ENCODE measurements around the gene POLR3E. TPM values are rescaled to one million over a fixed set of nuclear protein-coding genes. Genes with fewer than 3 reads are reported as not detected.

Gene POLR3E
- total RNA-seq, 1 donor from 2014 or later: 32.5 TPM

- DNase-seq (ENCODE audit: low read depth): peak; percentile 75
- H3K9ac ChIP-seq (ENCODE audit: low read length): peak overlapping the region; percentile 54
- H3K4me1 Mint-ChIP-seq (ENCODE audit: low read depth, unreplicated experiment): peaks cover 35% of the 10 kb centered on the region
These were observed 73.0 kb downstream of the POLR3E start for GRCh38 chr16:22370038-22370820.

DNA sequence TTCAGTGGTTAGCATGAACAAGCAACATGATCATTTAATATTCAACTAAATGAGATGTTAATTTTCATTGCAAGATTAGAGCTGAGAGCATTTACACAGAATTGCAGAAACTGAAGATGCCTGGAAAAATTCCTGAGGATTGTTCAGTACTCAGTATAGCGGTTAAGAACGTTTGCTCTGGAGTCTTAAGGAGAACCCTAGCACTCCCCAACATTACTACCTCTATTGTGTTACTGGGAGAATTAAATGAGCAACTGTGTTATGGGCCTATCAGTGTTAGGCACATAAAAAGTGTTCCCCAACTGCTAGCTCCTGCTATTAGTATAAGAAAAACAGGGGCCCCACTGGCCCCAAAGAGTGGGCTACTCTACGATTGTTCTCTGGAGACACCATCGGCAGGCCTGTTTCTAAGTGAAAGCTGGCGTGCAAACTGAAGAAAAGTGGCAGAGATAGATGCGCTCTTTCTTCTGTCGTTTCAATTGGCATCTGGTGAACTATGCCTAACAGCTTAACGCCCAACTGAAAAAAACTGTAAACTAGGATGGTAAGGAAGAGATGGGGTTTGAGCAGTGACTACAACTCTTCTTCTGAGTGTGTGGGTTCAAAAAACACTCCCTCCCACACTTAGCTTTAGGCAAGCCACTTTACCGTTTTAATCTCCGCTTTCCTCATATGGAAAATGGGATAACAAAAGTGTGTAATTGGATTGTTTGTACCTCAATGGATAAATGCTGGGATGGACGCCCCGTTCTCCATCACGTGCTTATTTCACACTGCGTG lies 75.9 kb downstream of the POLR3E start:
- no peak overlapping the region for H2AFZ ChIP-seq (ENCODE audit: low read depth, low read length)
- DNase-seq (ENCODE audit: low read depth) (no peak), FAIRE-seq (no peak)
- H3K27ac ChIP-seq (ENCODE audit: low read depth, low read length): peak overlapping the region; percentile 66
- peak overlapping the region; percentile 92 for H3K4me3 Mint-ChIP-seq (ENCODE audit: unreplicated experiment)
- peaks cover 23% of the 10 kb centered on the region for H3K4me1 ChIP-seq (ENCODE audit: insufficient read depth, low read length)
- H3K9ac ChIP-seq (ENCODE audit: low read length): peak overlapping the region; percentile 91
- TF ChIP-seq EZH2 (IDR thresholded peaks at IDR 0.05; ENCODE audit: insufficient read depth, low read length) (no peak), CTCF (IDR thresholded peaks at IDR 0.05; ENCODE audit: insufficient read depth, low read depth, low read length) (no peak)
- no peaks in the 10 kb centered on the region for H3K27me3 ChIP-seq (ENCODE audit: insufficient read depth, low read length)
- H3K4me3 ChIP-seq (ENCODE audit: insufficient read depth, low read depth, low read length): peak overlapping the region; percentile 78
- H3K27me3 Mint-ChIP-seq (ENCODE audit: low read depth, unreplicated experiment): no peaks in the 10 kb centered on the region
- H3K9me3 ChIP-seq (ENCODE audit: insufficient read depth, low read depth, low read length): no peaks in the 10 kb centered on the region
- H3K4me2 ChIP-seq (ENCODE audit: low read length): peak overlapping the region; percentile 95
- peaks cover 11% of the 10 kb centered on the region for H3K36me3 ChIP-seq (ENCODE audit: insufficient read depth, low read length)
- H4K20me1 ChIP-seq (ENCODE audit: insufficient read depth, low read length): peaks cover 57% of the 10 kb centered on the region
- H3K79me2 ChIP-seq (ENCODE audit: insufficient read depth, low read length): peaks cover 63% of the 10 kb centered on the region
- H3K4me1 Mint-ChIP-seq (ENCODE audit: low read depth, unreplicated experiment): peaks cover 20% of the 10 kb centered on the region
- H3K36me3 Mint-ChIP-seq (ENCODE audit: low read depth, unreplicated experiment): peaks cover 4% of the 10 kb centered on the region
- H3K27ac Mint-ChIP-seq (ENCODE audit: unreplicated experiment): peak overlapping the region; percentile 93
- no peaks in the 10 kb centered on the region for H3K9me3 Mint-ChIP-seq (ENCODE audit: unreplicated experiment)

More at GRCh38 chr16:22370038-22370820, 73.0 kb downstream of the POLR3E start:
- Histone ChIP-seq H3K4me1 (ENCODE audit: insufficient read depth, low read length) (peaks cover 23% of the 10 kb centered on the region), H3K79me2 (ENCODE audit: insufficient read depth, low read length) (peaks cover 92% of the 10 kb centered on the region), H3K36me3 (ENCODE audit: insufficient read depth, low read length) (peaks cover 11% of the 10 kb centered on the region), H3K27me3 (ENCODE audit: insufficient read depth, low read length) (no peaks in the 10 kb centered on the region), H2AFZ (ENCODE audit: low read depth, low read length) (no peak overlapping the region), H4K20me1 (ENCODE audit: insufficient read depth, low read length) (peaks cover 84% of the 10 kb centered on the region), H3K9me3 (ENCODE audit: insufficient read depth, low read depth, low read length) (no peaks in the 10 kb centered on the region), H3K27ac (ENCODE audit: low read depth, low read length) (peak overlapping the region; percentile 55), H3K4me3 (ENCODE audit: insufficient read depth, low read depth, low read length) (peak overlapping the region; percentile 25), H3K4me2 (ENCODE audit: low read length) (peak overlapping the region; percentile 54)
- Mint-ChIP-seq H3K27me3 (ENCODE audit: low read depth, unreplicated experiment) (no peaks in the 10 kb centered on the region), H3K4me3 (ENCODE audit: unreplicated experiment) (peak overlapping the region; percentile 27), H3K9me3 (ENCODE audit: unreplicated experiment) (no peaks in the 10 kb centered on the region), H3K27ac (ENCODE audit: unreplicated experiment) (peak overlapping the region; percentile 58), H3K36me3 (ENCODE audit: low read depth, unreplicated experiment) (peaks cover 5% of the 10 kb centered on the region)
- FAIRE-seq: no peak
- TF ChIP-seq EZH2 (IDR thresholded peaks at IDR 0.05; ENCODE audit: insufficient read depth, low read length): no peak

- Histone ChIP-seq H2AFZ (ENCODE audit: low read depth, low read length) (peak overlapping the region; percentile 55), H3K27me3 (ENCODE audit: insufficient read depth, low read length) (no peaks in the 10 kb centered on the region), H3K4me2 (ENCODE audit: low read length) (peak overlapping the region; percentile 95), H4K20me1 (ENCODE audit: insufficient read depth, low read length) (peaks cover 50% of the 10 kb centered on the region), H3K79me2 (ENCODE audit: insufficient read depth, low read length) (peaks cover 56% of the 10 kb centered on the region), H3K4me1 (ENCODE audit: insufficient read depth, low read length) (peaks cover 23% of the 10 kb centered on the region), H3K36me3 (ENCODE audit: insufficient read depth, low read length) (peaks cover 8% of the 10 kb centered on the region), H3K9ac (ENCODE audit: low read length) (peak overlapping the region; percentile 91), H3K9me3 (ENCODE audit: insufficient read depth, low read depth, low read length) (no peaks in the 10 kb centered on the region), H3K27ac (ENCODE audit: low read depth, low read length) (peak overlapping the region; percentile 66), H3K4me3 (ENCODE audit: insufficient read depth, low read depth, low read length) (peak overlapping the region; percentile 78)
- TF ChIP-seq EZH2 (IDR thresholded peaks at IDR 0.05; ENCODE audit: insufficient read depth, low read length): no peak
- no peak for TF ChIP-seq CTCF (IDR thresholded peaks at IDR 0.05; ENCODE audit: insufficient read depth, low read depth, low read length)
- Mint-ChIP-seq H3K9me3 (ENCODE audit: unreplicated experiment) (no peaks in the 10 kb centered on the region), H3K36me3 (ENCODE audit: low read depth, unreplicated experiment) (peaks cover 4% of the 10 kb centered on the region), H3K27ac (ENCODE audit: unreplicated experiment) (peak overlapping the region; percentile 93), H3K4me3 (ENCODE audit: unreplicated experiment) (peak overlapping the region; percentile 92), H3K4me1 (ENCODE audit: low read depth, unreplicated experiment) (peaks cover 20% of the 10 kb centered on the region), H3K27me3 (ENCODE audit: low read depth, unreplicated experiment) (no peaks in the 10 kb centered on the region)
- DNase-seq (ENCODE audit: low read depth): no peak
- no peak for FAIRE-seq
These were observed 76.6 kb downstream of the POLR3E start for GRCh38 chr16:22373662-22374310.

All from astrocyte (in vitro differentiated cells and primary cell).